Retinal pigment epithelial cell (primary cell): ENCODE measurements around the gene THRB.

ENCODE experiments used
- DNase-seq: peaks from one replicate; pipeline ENCODE4 v3.0.0-alpha.2; 2010; ENCODE audit warnings: low read depth
- H3K4me3 ChIP-seq: 2 replicates; pipeline ENCODE4 v1.5.1; 2011; ENCODE audit warnings: mild to moderate bottlenecking, low read length, control low read depth, moderate library complexity
- CTCF ChIP-seq: conservative IDR thresholded peaks from 2 replicates; pipeline ENCODE4 v1.5.1; 2011; ENCODE audit warnings: low read depth, low read length, control low read depth, inconsistent platforms

The THRB gene

GRCh38 chr3:24202071-24202470 is 292.6 kb downstream of the THRB start:
- no peak overlapping the region for H3K4me3 ChIP-seq
- no peak for DNase-seq
- TF ChIP-seq CTCF = no peak

GRCh38 chr3:24201301-24201700 is 293.3 kb downstream of the THRB start:
- no peak for TF ChIP-seq CTCF
- no peak for DNase-seq
- no peak overlapping the region for H3K4me3 ChIP-seq

- peak; percentile 36 for DNase-seq
- no peak for TF ChIP-seq CTCF
- H3K4me3 ChIP-seq = no peak overlapping the region
Observed at GRCh38 chr3:24199775-24200247, 294.8 kb downstream of the THRB start.

- H3K4me3 ChIP-seq = no peak overlapping the region
- no peak for TF ChIP-seq CTCF
- no peak for DNase-seq
Observed at GRCh38 chr3:24199300-24199699, 295.4 kb downstream of the THRB start.

GRCh38 chr3:24198728-24199127 is 295.9 kb downstream of the THRB start:
- no peak for DNase-seq
- H3K4me3 ChIP-seq = no peak overlapping the region

GRCh38 chr3:24197809-24198208 is 296.8 kb downstream of the THRB start:
- DNase-seq = no peak
- no peak overlapping the region for H3K4me3 ChIP-seq
- TF ChIP-seq CTCF = no peak

More at GRCh38 chr3:24198728-24199127, 295.9 kb downstream of the THRB start:
- TF ChIP-seq CTCF = no peak

- no peak overlapping the region for H3K4me3 ChIP-seq
- DNase-seq = no peak
- no peak for TF ChIP-seq CTCF
Observed at GRCh38 chr3:24196526-24196925, 298.1 kb downstream of the THRB start.
